Ishikawa (cell line): Measurements from ENCODE around the gene PRR14.

ENCODE experiments used
- CEBPB ChIP-seq: IDR thresholded peaks from 2 replicates; pipeline ENCODE4 v1.6.1; 2012
- CREB1 ChIP-seq: IDR thresholded peaks from 2 replicates; pipeline ENCODE4 v1.6.1; 2012; ENCODE audit warnings: low read depth
- EGR1 ChIP-seq: IDR thresholded peaks from 2 replicates; pipeline ENCODE4 v1.6.1; 2012
- EP300 ChIP-seq: IDR thresholded peaks from 2 replicates; pipeline ENCODE4 v1.6.1; 2012; ENCODE audit warnings: borderline replicate concordance
- FOXM1 ChIP-seq: IDR thresholded peaks from 2 replicates; pipeline ENCODE4 v1.6.1; 2012; ENCODE audit warnings: low read depth, borderline replicate concordance
- NFIC ChIP-seq: IDR thresholded peaks from 2 replicates; pipeline ENCODE4 v1.6.1; 2012
- RAD21 ChIP-seq: IDR thresholded peaks from 2 replicates; pipeline ENCODE4 v1.6.1; 2012; ENCODE audit warnings: low read depth
- REST ChIP-seq: IDR thresholded peaks from 2 replicates; pipeline ENCODE4 v1.6.1; 2012; ENCODE audit warnings: low read depth, mild to moderate bottlenecking
- TAF1 ChIP-seq: IDR thresholded peaks from 2 replicates; pipeline ENCODE4 v1.6.1; 2012; ENCODE audit warnings: low read depth, mild to moderate bottlenecking
- TCF12 ChIP-seq: IDR thresholded peaks from 2 replicates; pipeline ENCODE4 v1.6.1; 2012; ENCODE audit warnings: low read depth
- TEAD4 ChIP-seq: IDR thresholded peaks from 2 replicates; pipeline ENCODE4 v1.6.1; 2012
- YY1 ChIP-seq: IDR thresholded peaks from 2 replicates; pipeline ENCODE4 v1.6.1; 2012; ENCODE audit warnings: low read depth
- ZBTB7A ChIP-seq: IDR thresholded peaks from 2 replicates; pipeline ENCODE4 v1.6.1; 2012; ENCODE audit warnings: low read depth
- TF ChIP-seq, protein P1 (sequence below): IDR thresholded peaks from 2 replicates; pipeline ENCODE4 v1.6.1; 2012
- TF ChIP-seq, protein P2 (sequence below): IDR thresholded peaks from 2 replicates; pipeline ENCODE4 v1.6.1; 2012

Gene PRR14

DNA sequence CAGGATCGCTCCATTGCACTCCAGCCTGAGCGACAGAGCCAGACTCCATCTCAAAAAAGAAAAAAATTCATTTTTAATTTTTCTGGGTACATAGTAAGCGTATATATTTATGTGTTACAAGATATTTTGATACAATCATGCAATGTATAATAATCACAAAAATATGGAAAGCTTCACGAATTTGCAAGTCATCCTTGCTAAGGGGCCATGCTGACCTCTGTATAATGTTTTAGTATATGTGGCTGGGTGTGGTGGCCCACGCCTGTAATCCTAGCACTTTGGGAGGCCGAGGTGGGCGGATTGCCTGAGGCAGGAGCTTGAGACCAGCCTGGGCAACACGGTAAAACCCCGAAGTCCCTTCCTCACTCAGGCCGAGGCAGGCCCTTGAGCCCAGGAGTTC, 24.4 kb downstream of the PRR14 start:
- no peak for TF ChIP-seq EP300
- no peak for TF ChIP-seq NFIC
- TF ChIP-seq EGR1 = no peak
- no peak for TF ChIP-seq FOXM1
- no peak for TF ChIP-seq RAD21
- no peak for TF ChIP-seq TAF1
- TF ChIP-seq, protein P1, sequence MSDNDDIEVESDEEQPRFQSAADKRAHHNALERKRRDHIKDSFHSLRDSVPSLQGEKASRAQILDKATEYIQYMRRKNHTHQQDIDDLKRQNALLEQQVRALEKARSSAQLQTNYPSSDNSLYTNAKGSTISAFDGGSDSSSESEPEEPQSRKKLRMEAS = no peak
- no peak for TF ChIP-seq YY1
- no peak for TF ChIP-seq TCF12
- TF ChIP-seq CREB1 = no peak

DNA sequence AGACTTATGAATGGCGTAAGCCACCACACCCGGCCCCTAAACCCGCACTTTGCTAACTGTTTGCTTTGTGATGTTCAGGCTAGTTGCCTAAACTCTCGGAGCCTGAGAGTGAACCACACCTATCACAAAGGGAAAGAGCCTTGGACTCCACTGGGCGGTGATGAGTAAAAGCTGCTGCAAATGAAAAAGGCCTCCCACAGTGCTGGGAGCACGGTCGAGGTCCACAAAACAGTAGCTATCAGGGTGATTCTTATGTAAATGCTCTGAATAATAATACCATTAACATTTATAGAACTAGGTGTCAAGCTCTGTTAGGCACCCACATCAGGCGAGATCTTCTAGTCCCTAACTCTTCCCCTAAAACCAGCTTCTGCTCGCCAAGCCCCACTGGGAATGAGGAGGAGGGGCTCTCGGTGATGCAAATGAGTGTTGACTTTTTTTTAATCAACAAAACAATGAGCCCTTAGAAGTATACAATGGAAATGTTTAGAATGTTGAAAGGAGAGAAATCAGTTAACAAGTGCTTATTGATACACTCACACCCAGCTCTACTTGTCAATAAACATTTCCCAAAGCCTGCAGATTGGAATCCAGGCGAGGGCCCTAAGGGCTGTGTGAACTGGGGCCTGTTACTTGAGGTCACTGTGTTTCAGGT, 27.3 kb downstream of the PRR14 start:
- TF ChIP-seq, protein P2, sequence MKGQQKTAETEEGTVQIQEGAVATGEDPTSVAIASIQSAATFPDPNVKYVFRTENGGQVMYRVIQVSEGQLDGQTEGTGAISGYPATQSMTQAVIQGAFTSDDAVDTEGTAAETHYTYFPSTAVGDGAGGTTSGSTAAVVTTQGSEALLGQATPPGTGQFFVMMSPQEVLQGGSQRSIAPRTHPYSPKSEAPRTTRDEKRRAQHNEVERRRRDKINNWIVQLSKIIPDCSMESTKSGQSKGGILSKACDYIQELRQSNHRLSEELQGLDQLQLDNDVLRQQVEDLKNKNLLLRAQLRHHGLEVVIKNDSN = no peak
- TF ChIP-seq NFIC = no peak
- TF ChIP-seq FOXM1 = no peak
- no peak for TF ChIP-seq CEBPB
- TF ChIP-seq TAF1 = no peak
- TF ChIP-seq CREB1 = no peak
- TF ChIP-seq EP300 = no peak
- TF ChIP-seq TEAD4 = no peak
- TF ChIP-seq ZBTB7A = no peak
- no peak for TF ChIP-seq REST
- no peak for TF ChIP-seq YY1
- TF ChIP-seq, protein P1 = no peak
- no peak for TF ChIP-seq TCF12
- no peak for TF ChIP-seq RAD21
- TF ChIP-seq EGR1 = no peak

DNA sequence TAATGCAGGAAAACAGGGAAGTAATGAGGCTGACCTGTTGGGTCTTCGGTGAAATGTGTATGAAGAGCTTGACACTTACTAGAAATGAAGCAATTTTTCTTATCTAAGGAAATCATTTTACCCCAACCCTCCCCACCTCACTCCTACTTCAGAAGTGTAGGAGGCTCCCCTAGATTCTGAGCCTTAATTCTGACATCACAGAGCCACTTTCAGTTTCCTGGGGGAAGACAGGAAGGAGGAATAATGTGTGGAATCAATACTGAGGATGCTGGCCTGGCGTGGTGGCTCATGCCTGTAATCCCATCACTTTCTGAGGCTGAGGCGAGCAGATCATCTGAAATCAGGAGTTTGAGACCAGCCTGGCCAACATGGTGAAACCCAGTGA, 27.8 kb downstream of the PRR14 start:
- no peak for TF ChIP-seq RAD21
- no peak for TF ChIP-seq CEBPB

GRCh38 chr16:30680326-30680725, 29.6 kb downstream of the PRR14 start:
- no peak for TF ChIP-seq EP300
- no peak for TF ChIP-seq FOXM1
- no peak for TF ChIP-seq TAF1
- no peak for TF ChIP-seq YY1
- TF ChIP-seq, protein P1 = no peak
- no peak for TF ChIP-seq RAD21
- no peak for TF ChIP-seq ZBTB7A
- TF ChIP-seq REST = no peak
- no peak for TF ChIP-seq TCF12
- TF ChIP-seq TEAD4 = no peak

DNA sequence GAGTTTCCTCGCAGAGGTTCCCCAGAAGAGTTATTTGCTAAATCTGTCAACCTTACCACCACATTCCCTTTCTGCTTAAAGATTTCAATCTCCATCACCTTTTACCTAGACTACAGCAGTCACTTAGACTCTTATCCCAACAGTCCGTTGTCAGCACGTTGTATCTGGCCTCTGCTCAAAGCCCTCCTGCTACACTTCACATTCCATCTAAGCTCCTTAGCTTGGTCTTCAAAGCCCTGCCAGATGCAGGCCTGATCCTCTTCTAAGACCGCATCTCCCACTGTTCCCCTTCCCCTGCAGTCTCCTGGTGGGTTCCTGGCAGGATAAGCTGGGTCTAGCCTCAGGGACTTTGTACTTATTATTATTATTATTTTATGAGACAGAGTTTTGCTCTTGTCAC, 37.9 kb downstream of the PRR14 start:
- TF ChIP-seq RAD21 (no peak), ZBTB7A (no peak), CREB1 (no peak)

- TF ChIP-seq EGR1 = no peak
- no peak for TF ChIP-seq EP300
- TF ChIP-seq TAF1 = no peak
- TF ChIP-seq REST = no peak
- TF ChIP-seq ZBTB7A = no peak
- TF ChIP-seq CREB1 = no peak
- TF ChIP-seq YY1 = no peak
- TF ChIP-seq, protein P1 = no peak
These were observed 41.1 kb downstream of the PRR14 start for GRCh38 chr16:30691907-30692306.
